GM19043 (cell line): ENCODE data around the gene AFAP1.
"Not testable (repeated sequence)": the region's sequence is repeated elsewhere in the genome, so short reads cannot be mapped to it uniquely, and the experiment has no call there.

Experiments
- ATAC-seq: cut with Tn5 transposase; IDR thresholded peaks from one replicate; pipeline ENCODE4 v1.9.1; 2021; ENCODE audit warnings: low read depth; ENCODE audit not compliant: unreplicated experiment

The AFAP1 gene

DNA sequence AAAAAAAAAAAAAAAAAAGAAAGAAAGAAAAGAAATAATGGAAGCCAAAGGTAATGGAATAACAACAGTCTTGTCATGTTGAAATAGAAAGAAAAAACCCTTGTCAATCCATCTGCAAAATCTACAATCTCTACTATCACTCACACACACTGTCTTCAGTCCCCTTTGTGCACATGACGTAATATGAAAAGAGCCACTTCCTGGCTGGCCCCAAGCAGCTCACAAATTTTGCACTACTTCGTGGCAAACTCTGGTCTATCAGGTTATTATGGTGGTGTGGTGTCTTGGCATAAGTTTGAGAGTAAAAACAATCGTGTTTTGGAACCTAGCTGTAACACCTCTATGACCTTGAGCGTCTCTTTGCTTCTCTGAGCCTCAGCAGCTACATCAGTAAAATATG lies 8.3 kb upstream of the AFAP1 start:
- ATAC-seq: no peak

DNA sequence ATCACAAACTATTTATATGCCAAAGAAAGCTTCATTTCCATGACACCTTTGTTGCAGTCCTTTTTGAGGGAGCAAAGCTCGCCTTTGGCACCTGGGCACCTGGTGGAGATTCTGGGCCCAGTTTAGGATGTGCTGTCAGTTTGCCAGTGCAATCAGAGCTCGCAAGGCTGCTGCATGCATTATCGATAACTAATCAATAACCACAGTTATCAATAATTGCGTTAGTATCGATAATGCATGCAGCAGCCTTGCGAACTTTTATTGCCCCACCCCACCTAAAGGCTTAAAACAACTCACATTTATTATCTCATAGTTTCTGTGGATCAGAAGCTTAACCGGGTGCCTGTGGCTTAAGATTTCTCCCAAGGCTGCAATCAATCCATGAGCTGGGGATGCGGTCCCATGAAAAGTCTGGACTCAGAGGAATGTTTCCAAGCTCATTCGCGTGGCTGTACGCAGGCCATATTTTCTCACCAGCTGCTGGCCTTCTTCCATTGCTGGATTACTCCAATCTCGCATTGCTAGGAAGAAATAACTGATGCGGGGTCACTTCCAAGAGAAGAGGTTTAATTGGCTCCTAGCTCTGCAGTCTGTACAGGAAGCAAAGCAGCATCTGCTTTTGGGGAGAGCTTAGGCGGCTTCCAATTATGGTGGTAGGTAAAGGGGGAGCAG lies 6.2 kb upstream of the AFAP1 start:
- ATAC-seq: no peak

DNA sequence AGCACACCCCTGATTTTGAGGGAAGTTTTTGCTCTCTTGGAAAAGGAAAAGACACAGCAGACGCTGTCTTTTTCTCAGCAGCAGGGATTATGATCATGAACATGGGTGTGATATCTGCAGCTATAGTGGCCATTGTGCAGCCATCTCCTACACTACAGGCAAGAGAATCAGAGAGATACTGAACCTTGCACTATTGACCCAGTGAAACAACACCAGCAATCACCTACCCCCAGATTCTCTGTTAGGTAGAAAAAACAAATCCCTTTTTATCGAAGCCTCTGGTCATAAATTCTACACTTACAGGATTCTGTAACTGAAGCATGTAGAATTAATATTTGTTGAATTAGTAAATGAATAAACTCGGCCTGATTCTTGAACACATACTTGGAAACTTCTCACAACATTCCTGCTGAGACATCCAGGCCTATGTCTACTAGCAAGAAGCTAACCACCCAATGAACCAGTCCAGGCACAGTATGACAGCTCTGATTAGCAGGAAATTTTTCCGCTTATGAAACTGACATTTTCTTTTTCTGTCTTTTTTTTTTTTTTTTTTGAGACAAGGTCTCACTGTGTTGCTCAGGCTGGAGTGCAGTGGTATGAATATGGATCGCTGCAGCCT lies 5.0 kb upstream of the AFAP1 start:
- ATAC-seq: no peak

DNA sequence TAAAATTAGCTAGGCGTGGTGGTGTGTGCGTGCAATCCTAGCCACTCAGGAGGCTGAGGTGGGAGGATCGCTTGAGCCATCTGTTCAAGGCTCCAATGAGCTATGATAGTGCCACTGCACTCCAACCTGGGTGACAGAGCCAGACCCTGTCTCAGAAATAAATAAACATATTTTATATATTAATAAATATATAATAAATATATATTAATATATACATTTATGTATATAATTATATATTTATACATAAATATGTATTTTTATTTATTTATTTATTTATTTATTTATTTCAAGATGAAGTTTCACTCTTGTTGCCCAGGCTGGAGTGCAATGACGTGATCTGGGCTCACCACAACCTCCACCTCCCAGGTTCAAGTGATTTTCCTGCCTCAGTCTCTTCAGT lies 4.0 kb upstream of the AFAP1 start:
- not testable (repeated sequence) for ATAC-seq

DNA sequence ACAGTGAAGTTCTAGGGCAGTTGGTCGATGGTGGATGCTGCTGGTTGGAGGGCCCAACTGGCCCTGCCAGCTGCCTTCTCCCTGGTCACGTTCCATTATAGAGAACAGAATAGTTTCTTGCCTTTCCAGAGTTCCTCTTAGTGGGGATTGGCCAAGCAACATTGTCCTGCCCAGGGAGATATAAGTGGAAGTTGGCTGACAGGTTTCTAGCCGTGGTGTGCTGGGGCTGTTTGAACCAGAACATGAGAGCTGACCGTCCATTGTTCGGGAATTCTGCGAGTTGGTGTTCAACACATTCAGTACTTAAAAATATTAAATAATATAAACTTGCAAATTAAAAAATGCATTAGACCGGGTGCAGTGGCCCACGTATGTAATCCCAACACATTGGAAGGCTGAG lies 3.5 kb upstream of the AFAP1 start:
- no peak for ATAC-seq

DNA sequence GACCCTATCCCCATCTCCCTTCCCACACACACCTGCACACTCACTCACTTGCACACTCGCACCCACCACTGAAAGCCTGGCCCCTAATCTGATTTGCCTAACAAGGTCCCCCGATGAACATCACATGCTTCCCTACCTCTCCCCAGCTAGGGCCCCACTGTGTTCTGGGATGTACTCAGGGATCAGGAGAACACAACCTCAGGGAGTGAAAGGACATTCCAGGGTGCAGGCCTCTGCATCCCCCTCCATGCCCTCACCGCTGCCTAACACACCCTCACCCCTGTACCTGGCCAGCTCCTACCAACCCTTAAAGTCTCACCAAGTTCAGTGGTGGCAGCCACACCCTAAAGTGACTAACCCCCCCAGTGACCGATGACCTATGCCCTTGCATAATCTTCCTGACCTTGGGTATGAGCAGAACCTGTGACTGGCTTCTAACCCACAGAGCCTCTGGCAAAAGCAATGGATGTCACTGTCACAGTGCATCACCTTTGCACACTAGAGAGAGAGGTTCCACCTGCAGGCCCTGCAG lies 2.4 kb upstream of the AFAP1 start:
- ATAC-seq: no peak

DNA sequence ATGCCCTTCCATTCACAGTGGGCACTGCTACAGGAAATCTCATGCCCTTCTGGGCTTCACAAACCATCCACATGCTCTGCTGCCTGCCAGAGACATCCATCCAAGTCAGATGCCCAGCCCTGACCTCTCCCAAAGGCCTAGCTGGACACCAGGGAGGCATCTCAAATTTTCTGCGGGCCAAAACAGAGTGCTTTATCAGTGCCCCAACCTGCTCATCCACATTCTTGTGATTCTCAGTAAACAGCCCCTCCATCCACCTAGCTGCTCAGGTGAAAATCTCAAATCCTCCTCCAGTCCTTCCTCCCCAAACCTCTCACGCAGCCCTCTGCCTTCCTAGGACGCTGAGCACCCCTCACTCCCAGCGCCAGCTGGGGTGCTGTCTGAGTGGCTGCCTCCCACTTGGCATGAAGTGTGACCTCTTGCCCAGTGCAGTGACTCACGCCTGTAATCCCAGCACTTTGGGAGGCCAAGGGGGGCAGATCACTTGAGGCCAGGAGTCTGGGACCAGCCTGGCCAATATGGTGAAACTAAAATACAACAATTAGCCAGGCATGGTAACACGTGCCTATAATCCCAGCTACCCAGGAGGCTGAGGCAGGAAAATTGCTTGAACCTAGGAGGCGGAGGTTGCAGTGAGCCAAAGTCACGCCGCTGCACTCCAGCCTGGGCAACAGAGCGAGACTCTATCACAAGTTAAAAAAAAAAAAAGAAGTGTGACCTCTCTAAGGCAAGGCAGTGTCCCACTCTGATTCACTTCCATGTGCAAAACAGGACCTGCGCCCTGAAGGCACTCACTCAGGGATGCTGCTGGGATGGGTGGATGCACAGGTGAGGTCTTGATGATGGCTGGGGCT lies 1.7 kb upstream of the AFAP1 start:
- no peak for ATAC-seq

DNA sequence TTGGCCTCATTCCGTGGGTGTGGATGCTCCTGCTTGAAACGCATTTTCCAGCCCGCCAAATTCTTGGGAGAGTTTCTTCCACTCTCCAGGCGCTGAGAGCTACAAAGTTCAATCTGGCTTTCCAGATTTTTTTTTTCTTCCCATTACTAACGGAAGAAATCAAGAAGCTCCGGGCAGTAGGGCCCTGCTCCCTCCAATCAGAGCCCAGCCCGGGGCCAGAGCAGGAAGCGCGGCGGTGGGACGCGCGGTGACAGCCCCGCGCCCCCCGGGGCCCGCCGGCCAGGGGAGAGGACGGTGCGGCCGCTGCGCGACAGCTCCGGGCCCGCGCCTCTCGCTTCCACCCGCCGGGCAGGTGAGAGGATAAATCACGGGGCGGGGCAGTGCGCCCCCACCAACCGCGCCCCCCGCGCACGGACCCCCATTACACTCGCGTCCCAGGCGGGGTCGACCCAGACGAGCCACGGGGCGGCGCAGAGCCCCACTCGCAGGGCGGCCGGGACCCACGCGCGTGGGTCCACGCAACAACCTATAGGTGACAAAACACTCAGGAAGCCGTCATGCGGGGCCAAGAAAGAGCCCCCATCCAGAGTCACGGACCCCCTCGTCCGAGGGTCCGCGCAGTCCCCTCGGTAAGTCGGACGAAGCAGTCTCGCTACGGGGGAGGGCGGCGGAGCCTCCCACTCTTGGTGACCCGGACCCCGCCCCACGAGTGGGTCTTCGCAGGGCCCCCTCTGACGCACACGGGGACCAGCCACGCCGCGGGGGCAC lies 868 bp downstream of the AFAP1 start:
- ATAC-seq: no peak

DNA sequence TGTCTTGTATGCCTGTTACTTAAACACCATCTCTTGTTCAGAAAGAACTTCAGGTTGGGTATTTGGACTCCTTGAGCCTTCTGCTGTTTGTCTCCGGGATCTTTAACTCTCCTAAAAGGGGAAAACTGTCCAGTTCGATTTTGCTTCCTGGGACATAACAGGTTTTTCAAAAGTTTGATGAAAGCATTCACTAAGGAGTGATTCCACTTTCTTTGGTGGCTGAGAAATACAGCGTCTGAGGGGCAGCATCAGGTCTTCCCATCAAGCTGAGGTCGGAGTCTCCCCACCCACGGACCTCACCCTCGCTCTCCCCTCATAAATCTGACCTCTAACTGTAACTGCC lies 1.4 kb downstream of the AFAP1 start:
- ATAC-seq: no peak

DNA sequence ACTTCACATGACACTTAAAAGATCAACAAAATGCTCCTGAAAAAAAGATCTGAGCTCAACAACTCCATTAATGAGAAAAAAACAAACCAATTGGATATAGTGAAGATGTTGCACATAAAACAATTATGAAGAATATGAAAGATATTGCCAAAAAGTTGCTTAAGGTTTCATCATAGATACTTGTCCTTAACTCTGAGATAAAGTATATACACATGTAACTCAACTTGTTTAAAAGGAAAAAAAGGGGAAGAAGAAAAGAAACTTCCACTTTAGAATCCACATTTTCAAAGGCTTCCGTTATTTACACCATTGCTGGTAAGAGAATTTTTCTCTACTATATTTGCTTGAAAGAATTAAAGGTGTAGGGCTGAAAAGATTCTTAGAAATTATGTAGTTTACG lies 2.7 kb downstream of the AFAP1 start:
- ATAC-seq: no peak

DNA sequence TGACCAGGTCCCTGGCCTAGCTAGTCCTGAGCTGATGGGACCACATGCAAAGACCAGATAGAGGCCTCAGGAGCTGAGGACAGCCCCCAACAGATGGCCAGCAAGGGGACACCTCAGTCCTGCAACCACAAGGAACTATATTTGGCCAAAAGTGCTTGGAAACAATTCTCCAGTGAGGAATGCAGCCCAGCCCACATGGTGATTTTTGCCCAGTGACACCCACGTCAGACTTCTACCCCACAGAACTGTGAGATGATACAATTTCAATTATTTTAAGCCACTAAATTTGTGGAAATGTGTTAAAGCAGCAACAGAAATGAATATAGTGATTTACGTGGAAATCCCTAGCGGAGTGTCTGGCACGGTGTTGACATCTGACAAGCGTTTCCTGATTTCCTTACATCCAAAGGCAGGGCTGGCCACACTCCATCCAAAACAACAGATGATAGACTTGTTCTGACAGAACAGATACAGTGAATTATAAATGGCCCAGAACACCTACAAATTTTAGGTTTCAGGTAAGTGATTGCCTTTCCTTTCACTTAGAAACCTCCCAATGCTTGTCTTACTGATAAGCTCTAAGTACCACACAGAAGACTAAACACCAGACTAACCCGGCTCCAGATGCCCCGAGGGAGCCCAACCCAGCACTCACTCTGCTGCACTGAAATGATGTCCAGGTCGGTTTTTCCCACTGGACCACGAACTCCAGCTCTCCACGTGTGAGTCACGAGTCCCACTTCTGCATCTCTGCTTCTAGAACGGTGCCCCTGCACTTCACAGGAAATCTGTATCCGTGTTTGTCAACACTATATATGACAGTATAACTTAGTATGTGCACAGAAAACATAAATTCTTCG lies 5.8 kb downstream of the AFAP1 start:
- ATAC-seq: no peak

DNA sequence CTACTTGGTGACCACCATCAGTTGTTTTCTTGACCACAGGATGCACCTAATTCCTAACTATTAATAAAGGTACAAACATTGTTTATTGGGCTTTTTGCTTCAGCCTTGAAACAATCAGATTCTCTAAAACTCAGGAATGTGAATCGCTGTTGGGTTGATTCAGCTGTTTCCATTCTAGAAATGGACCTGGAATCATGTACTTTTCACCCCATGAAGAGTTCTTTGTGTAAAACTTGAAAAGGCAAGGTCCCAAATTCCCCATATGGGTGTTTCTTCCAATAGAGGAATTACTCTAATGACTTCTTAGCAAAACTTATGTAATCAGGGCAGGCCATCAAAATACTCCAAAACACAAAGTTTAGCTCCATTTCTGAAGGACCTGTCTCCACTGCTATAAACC lies 7.4 kb downstream of the AFAP1 start:
- ATAC-seq: no peak

DNA sequence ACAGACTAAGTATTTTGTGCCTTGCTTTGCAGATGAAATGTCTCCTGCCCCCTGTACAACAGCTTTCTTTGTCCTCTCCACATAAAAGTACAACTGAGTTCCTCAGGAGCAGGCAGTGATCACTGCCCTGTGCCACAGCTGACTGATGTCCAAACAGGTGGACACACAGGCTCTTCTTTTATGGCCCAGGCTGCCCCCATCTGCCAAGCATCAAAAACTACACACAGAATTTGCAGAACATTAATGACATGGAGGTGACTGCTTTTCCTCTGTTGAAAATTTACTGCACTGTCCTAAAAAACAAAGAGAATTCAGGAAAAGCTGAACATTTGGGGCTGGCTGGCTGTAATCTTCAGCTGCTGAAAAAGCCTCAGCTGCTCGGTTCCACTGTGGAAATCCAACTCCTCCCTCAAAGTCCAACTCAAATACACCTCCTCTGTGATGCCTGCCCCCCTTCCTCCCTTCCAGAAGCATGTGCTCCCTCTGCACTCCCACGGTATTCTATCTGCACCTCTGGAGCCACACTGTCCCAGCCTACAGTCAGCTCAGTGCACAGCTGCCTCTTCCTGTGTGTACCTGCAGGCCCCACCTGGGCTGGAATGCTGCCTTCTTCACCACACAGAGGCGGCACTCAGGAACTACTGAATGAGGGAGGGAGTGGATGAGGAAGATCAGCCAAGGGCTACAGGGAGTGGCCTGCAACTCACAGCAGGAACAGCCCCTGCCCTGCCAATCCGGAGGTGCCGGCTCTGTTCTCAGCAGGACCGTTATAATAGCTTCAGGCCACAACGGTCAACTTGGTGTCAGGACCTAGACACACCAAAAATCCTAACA lies 10.3 kb downstream of the AFAP1 start:
- ATAC-seq: no peak

DNA sequence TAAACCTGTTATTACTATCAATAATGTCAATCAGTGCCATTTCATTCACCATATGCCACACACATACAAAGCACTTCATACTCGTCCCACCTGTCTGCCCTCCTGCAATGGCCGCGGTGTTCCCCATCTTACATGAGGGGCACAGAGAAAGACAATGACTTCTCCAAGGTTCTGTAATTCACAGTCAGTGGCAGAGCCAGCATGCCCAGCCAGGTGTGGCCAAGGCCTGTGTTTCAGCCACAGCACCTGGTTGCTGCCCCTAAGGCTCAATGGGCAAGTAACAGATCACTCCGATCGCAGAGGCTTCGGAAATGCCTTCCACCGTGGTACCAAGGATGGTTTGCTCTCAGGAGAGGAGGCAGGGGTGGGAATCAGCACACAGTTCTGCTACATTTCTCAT lies 10.9 kb downstream of the AFAP1 start:
- ATAC-seq: no peak

DNA sequence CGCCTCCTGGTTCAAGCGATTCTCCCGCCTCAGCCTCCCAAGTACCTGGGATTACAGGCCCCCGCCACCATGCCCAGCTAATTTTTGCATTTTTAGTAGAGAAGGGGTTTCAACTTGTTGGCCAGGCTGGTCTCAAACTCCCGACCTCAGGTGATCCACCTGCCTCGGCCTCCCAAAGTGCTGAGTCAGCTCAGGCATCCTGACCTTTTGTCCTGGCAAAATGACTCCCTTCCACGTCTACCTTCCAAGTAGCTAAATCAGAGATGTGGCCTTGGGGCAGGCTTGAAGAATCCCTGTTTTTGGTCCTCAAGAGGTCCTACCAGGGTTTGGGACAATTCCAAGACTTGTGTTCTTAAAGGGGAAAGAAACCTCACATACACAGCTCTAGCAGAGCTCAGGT lies 12.8 kb downstream of the AFAP1 start:
- ATAC-seq: no peak

DNA sequence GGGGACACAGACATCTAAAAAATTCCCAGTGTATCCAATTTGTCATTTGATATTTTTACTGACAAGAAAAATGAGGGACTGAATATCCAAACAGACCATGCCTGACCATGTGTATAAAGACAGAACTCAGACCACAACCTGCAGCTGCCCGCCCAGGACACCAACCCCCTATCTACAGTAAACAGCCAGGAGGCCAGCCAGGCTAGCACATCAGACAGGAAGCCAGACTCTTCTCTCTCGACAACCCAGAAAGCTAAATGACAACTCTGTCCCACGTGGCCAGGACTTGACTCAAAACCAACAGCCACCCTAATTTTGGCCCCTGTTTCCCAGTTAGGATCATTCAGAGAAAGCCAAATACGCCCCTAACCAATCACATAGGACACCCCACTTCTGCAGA lies 15.1 kb downstream of the AFAP1 start:
- ATAC-seq: no peak

DNA sequence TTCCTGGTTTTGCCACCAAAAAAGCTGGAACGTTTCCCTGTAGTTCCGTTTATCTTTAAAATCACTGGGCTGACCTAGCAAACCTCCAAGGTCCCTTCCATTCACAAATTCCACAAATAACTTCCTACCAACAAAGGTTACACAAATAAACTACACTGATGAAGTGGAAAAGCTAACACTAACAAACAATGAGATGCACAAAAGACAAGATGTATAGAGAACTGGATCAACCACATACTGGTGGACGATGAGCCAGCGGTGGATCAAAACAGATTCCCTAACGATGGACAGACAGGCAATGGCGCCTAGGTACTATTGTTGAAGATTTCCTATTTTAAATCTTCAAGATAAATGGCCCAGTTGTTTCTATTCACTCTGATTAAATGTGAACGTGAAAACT lies 15.5 kb downstream of the AFAP1 start:
- no peak for ATAC-seq

DNA sequence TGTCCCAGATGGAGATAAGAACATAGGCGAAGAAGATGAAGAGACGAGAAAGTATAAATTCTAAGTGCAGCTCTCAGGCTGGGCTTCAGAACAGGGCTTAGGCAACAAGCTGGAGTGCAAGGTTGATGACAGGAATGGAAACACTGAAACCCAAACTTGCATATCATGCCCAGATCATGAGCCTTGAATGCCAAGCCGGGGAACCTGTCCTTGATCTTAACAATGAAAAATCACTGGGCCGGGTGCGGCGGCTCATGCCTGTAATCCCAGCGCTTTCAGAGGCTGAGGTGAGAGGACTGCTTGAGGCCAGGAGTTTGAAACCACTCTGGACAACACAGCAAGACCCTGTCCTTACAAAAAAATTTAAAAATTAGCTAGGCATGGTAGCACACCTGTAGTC lies 17.2 kb downstream of the AFAP1 start:
- ATAC-seq: no peak

DNA sequence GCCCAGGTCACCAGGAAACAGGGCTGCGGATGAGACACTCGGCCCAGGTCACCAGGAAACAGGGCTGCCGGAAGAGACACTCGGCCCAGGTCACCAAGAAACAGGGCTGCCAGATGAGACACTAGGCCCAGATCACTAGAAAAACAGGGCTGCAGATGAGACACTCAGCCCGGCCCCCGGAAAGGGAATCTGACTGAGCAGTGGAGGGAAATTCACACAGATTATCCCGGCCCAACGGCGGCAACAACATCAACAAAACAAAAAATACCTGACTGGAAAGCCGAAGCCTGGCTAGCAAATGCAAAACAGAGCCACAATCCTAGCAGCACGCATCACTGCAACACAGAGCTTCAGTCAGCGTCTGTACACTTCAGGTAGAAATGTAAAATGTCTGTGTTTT lies 20.7 kb downstream of the AFAP1 start:
- no peak for ATAC-seq
